NK-92 (cell line): ENCODE data around the gene CETN3.

Experiments used
- DNase-seq: peaks from one replicate; lab custom pipeline; 2025; ENCODE audit not compliant: unreplicated experiment; lab: John Stamatoyannopoulos, UW

The CETN3 gene

GRCh38 chr5:90409318-90410177, at the start of gene CETN3:
Gene CETN3, minus strand, starts transcription at chr5:90409756. Its CDS starts 95 bp downstream, at chr5:90409661.
- DNase-seq: peak; percentile 60

GRCh38 chr5:90446961-90447360, 37.4 kb upstream of the CETN3 start:
- no peak for DNase-seq

GRCh38 chr5:90440644-90441043, 31.1 kb upstream of the CETN3 start:
- DNase-seq: no peak

GRCh38 chr5:90438100-90438499, 28.5 kb upstream of the CETN3 start:
- DNase-seq: no peak

- no peak for DNase-seq
These were observed 28.1 kb upstream of the CETN3 start for GRCh38 chr5:90437663-90438062.

DNA sequence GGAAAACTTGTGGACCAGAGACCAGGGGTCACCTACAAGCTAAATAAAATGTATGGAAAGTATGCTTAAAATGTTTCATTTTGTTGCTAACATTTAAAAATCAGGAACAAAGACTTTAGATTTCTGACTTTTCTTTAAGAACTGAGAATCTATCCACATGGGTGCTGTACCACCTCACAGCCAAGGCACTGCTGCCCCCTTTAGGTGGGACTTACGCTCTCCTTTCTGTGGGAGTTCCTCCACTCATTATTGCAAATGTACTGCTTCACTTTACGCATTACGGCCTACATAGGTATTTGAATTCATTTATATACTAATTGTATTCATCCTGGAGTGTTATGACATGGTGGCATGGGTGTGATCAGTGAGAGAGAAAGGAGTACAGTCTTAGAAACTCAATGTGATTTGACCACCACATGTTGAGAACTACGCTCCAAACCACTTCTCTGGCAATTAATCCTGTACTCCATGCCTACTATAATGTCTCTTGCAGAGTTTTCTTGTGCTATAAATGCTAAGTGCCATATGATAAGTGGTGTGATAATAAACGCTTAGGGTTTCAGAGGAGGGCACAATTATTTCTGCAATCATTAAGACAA, 24.7 kb upstream of the CETN3 start:
- DNase-seq: no peak

GRCh38 chr5:90424245-90424644, 14.7 kb upstream of the CETN3 start:
- no peak for DNase-seq

DNA sequence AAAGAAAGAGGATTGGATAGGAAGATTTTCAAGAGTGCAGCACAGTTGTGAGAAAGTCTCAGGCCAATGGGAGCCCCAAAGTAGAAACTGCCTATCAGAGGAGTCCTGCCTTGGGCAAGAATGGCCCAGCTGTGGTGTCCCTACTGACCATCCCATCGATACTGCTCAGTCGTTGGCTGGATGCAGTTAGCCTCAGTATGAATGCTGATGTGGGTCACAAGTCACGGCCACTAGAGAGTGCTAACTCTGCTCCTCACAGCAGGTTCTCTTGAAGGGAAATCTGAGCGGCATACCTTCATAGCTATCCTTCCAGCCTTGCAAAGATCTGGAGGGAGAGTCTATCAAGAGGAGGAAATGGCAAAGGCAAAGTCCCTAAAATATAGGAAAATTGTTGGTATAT, 11.6 kb upstream of the CETN3 start:
- no peak for DNase-seq

DNA sequence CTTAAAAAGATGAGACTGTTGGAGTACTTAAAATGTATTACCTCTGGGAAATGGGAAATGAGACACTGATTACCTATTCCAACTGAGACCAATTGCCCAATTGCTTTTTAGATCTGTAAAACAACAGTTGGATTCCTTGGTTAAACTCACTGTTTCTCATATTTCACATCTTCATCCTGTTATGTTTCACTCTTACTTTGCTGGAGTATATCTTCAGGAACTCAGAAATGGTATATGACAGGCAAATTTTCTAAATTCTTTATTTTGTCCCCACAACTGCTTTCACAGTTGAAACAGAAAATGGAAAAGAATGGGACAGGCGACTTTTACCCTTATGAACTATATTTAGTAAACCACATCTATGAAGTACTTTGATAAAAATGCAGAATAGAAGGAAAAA, 8.7 kb upstream of the CETN3 start:
- no peak for DNase-seq

DNA sequence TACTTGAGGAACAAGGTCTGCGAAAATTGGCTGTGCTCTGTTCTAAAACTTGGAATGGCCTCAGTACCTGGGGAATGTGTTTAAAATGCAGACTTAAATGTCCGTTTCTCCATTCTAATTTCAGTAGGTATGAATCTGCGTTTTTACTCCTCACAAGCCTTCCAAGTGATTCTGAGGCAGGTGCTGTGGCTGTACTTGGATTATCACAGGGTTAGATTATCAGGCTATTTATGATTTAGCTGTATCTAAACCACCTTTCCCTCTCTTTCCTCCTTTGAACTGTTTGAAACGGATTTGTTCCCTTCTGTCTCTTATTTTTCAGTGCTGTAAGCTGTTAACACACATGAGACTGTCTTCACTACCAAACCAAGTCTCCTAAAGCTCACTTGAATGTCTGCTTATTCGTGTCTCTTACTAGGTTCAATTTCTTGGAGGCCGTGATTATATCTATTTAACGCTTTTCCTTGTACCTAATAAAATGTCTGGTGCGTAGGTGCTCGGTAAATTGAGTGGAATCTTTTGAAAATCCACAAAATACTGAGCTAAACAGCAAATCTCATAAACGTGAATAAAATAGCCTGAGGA, 714 bp upstream of the CETN3 start:
- DNase-seq: no peak

DNA sequence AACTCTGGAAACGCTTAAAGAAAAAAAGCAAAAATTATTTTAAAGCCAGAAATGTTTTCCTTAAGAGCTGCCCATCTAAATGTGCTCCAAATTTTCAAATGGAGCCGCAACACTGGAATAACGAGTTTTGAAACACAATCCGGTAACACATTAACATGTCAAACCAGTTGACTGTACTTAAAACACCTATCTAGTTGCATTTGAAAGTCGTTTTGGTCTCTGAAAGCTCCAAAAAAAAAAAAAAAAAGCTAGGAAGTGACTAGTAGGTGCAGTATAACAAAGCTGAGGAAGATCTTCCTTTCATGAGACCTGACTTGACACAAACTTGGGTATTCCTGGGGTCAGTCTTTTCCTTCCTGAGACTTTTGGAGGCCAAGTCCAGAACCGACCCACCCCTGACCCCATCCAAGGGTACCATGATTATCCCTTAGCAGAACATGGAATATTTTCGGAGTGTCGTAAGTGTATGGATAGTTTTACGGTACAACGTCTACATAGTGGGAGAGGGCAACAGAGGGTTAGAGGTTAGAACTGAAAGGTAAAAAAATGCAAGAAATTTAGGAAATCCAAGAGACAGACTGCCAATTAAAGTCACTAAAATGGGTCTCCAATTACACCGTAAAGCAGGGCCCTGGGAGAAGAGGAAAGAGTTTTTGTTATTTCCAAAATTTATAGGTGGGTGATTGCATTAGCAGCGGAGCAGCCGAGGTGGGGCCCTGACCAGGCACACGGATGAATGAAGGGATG, 812 bp downstream of the CETN3 start:
- DNase-seq: no peak

DNA sequence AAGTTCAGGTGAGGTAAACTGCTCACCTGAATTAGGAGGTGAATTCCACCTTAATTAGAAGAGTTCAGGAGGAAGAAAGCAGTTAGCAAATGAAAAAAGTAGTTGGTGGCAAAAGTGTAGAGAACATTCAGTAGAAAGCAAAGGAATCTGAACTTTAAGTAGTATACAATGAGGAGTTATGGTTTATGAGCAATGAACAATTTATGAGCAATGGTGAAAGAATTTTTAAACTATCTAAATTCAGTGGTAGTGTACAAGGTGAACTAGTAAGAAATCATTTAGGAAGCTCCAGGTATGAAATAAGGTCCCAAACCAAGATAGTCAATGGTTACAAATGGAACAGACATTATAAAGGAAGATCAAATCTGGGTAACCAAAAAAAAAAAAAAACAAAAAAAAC, 3.1 kb downstream of the CETN3 start:
- DNase-seq: no peak

GRCh38 chr5:90402521-90403255, 6.9 kb downstream of the CETN3 start:
- DNase-seq: no peak

DNA sequence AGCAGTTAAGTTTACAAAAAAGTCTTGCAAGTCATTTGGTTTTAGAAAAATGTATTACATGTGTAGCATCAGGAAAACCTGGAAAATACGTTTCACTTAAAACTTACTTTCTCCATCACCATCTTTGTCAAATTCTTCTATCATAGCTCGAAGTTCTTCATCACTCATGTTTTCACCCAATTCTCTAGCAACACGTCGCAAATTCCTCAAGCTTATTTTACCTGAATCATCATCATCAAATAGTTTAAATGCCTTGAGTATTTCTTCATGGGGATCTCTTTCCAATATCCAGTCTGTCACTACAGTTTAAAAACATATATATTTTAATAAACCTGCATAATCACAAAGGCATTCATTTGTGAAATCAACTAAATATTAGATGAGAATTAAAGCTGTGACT, 10.3 kb downstream of the CETN3 start:
- DNase-seq: no peak

GRCh38 chr5:90398726-90399125, 10.8 kb downstream of the CETN3 start:
- DNase-seq: no peak

DNA sequence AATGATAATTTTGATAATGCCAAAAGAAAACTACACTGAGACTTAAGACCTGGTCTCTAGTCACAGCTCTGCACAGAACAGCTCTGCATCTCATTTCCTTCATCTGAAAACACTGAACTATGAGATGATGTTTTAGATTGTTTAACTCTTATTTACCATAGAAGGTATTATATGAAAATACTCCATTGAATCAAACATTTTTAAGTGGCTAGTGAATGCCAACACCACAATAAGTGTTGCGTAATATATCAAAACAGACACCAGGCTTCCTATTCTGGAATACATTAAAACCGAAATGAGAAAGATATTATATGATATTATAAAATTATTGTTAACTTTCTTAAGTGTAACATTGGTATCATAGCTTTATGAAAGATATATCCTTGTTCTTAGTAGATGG, 14.6 kb downstream of the CETN3 start:
- no peak for DNase-seq

DNA sequence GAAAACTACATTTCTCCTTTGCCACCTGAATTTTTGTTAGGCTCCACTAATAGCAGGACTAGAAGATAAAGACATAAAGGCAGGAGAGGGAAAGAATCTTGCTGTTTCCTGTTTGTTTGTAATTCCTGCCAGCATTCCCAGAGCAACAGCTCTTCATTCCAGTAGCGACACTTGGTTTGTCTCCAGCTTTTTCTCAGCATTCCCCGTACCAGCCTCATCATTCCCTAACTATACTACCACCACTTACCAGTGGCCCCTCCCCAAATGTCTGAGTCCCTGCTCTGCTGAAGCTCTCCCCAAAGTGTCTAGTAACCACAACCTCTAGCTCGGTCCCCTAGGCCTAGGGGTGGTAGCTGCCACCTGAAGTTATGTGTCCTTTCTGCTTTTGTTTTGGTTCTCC, 18.6 kb downstream of the CETN3 start:
- no peak for DNase-seq

- DNase-seq: no peak
These were observed 19.2 kb downstream of the CETN3 start for GRCh38 chr5:90390326-90390725.

- DNase-seq: no peak
These were observed 22.0 kb downstream of the CETN3 start for GRCh38 chr5:90387508-90387907.

GRCh38 chr5:90386099-90386710, 23.4 kb downstream of the CETN3 start:
- no peak for DNase-seq
